HL-60 (cell line): ENCODE results near the gene NPAS2.

ENCODE experiments used
- DNase-seq, 2 experiments: peaks; one replicate each; pipeline ENCODE4 v3.0.0-alpha.2; 2010 to 2020; ENCODE audit warnings: low read depth in 1 of 2, low spot score in 1 of 2
- H3K27ac ChIP-seq: fragments of 250-450 bp; sonication (Bioruptor Pico); replicated peaks from 2 replicates; pipeline ENCODE4 v1.5.1; 2020; ENCODE audit warnings: mild to moderate bottlenecking, moderate library complexity
- H3K27me3 ChIP-seq: fragments of 250-450 bp; sonication (Bioruptor Pico); 2 replicates; pipeline ENCODE4 v1.5.1; 2021; ENCODE audit warnings: mild to moderate bottlenecking, moderate library complexity; ENCODE audit not compliant: insufficient read depth, poor library complexity, severe bottlenecking
- H3K4me3 ChIP-seq: replicated peaks from 2 replicates; pipeline ENCODE4 v1.5.1; 2011; ENCODE audit warnings: mild to moderate bottlenecking, control low read depth, low read length; ENCODE audit not compliant: insufficient read depth
- GABPA ChIP-seq: IDR thresholded peaks from 2 replicates; pipeline ENCODE4 v1.6.1; 2012; ENCODE audit warnings: low read depth
- POLR2AphosphoS5 ChIP-seq: IDR thresholded peaks from 2 replicates; pipeline ENCODE4 v1.6.1; 2012; ENCODE audit warnings: low read depth
- SPI1 ChIP-seq: IDR thresholded peaks from 2 replicates; pipeline ENCODE4 v1.6.1; 2012; ENCODE audit warnings: low read depth, mild to moderate bottlenecking, borderline replicate concordance
- TF ChIP-seq, protein P1 (sequence below): IDR thresholded peaks from one replicate; pipeline ENCODE4 v1.5.1; 2011; ENCODE audit warnings: low read length, control low read depth, inconsistent platforms; ENCODE audit not compliant: insufficient read depth
- TF ChIP-seq, protein P2 (sequence below): IDR thresholded peaks from 2 replicates; pipeline ENCODE4 v1.6.1; 2012; ENCODE audit warnings: low read depth; ENCODE audit not compliant: insufficient replicate concordance

The NPAS2 gene

DNA sequence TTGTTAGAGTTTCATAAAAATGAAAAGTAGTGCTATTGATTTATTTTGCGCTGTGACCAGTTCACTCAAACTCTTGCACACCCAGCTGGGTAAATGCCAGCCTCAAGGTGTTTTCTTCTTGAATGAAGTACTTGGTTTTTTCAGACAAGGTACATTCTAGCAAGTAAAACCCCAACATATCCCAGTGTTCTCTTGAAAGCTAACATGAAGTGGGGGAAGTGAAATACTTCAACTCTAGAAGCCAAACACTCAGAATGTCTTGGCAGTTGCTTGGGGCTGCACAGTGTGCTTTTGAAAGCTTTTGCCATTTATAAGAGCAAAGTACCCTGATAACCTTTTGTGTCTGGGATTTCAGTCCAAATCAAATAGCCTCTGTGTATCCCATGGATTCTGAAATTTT lies 13.4 kb downstream of the NPAS2 start:
- no peaks in the 10 kb centered on the region for H3K27me3 ChIP-seq
- no peak for DNase-seq
- no peak overlapping the region for H3K27ac ChIP-seq
- H3K4me3 ChIP-seq = no peak overlapping the region
- TF ChIP-seq, protein P1, sequence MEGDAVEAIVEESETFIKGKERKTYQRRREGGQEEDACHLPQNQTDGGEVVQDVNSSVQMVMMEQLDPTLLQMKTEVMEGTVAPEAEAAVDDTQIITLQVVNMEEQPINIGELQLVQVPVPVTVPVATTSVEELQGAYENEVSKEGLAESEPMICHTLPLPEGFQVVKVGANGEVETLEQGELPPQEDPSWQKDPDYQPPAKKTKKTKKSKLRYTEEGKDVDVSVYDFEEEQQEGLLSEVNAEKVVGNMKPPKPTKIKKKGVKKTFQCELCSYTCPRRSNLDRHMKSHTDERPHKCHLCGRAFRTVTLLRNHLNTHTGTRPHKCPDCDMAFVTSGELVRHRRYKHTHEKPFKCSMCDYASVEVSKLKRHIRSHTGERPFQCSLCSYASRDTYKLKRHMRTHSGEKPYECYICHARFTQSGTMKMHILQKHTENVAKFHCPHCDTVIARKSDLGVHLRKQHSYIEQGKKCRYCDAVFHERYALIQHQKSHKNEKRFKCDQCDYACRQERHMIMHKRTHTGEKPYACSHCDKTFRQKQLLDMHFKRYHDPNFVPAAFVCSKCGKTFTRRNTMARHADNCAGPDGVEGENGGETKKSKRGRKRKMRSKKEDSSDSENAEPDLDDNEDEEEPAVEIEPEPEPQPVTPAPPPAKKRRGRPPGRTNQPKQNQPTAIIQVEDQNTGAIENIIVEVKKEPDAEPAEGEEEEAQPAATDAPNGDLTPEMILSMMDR = no peak
- TF ChIP-seq GABPA = no peak
- TF ChIP-seq POLR2AphosphoS5 = no peak
- TF ChIP-seq SPI1 = no peak
- TF ChIP-seq, protein P2, sequence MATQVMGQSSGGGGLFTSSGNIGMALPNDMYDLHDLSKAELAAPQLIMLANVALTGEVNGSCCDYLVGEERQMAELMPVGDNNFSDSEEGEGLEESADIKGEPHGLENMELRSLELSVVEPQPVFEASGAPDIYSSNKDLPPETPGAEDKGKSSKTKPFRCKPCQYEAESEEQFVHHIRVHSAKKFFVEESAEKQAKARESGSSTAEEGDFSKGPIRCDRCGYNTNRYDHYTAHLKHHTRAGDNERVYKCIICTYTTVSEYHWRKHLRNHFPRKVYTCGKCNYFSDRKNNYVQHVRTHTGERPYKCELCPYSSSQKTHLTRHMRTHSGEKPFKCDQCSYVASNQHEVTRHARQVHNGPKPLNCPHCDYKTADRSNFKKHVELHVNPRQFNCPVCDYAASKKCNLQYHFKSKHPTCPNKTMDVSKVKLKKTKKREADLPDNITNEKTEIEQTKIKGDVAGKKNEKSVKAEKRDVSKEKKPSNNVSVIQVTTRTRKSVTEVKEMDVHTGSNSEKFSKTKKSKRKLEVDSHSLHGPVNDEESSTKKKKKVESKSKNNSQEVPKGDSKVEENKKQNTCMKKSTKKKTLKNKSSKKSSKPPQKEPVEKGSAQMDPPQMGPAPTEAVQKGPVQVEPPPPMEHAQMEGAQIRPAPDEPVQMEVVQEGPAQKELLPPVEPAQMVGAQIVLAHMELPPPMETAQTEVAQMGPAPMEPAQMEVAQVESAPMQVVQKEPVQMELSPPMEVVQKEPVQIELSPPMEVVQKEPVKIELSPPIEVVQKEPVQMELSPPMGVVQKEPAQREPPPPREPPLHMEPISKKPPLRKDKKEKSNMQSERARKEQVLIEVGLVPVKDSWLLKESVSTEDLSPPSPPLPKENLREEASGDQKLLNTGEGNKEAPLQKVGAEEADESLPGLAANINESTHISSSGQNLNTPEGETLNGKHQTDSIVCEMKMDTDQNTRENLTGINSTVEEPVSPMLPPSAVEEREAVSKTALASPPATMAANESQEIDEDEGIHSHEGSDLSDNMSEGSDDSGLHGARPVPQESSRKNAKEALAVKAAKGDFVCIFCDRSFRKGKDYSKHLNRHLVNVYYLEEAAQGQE = no peak

DNA sequence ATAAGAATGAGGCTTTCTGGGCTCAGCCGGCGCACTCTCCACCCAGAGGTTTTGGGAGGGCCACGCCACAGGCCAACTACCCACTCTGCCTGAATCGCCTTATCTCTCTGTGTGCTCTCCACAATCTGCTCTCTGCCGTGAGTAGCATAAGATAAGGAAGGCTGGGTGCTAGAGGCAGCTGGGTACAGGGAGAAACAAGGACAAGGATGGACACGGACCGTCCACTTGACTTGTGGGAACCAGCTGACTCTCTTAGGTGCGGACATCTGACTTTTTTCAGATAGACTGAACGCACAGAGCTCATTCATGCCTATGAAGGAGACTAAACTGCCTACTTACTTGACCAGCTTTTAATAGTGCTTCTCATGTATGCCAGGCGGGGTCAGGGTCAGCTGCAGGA lies 14.3 kb downstream of the NPAS2 start:
- no peak for DNase-seq
- Histone ChIP-seq H3K27ac (no peak overlapping the region), H3K27me3 (no peaks in the 10 kb centered on the region)

DNA sequence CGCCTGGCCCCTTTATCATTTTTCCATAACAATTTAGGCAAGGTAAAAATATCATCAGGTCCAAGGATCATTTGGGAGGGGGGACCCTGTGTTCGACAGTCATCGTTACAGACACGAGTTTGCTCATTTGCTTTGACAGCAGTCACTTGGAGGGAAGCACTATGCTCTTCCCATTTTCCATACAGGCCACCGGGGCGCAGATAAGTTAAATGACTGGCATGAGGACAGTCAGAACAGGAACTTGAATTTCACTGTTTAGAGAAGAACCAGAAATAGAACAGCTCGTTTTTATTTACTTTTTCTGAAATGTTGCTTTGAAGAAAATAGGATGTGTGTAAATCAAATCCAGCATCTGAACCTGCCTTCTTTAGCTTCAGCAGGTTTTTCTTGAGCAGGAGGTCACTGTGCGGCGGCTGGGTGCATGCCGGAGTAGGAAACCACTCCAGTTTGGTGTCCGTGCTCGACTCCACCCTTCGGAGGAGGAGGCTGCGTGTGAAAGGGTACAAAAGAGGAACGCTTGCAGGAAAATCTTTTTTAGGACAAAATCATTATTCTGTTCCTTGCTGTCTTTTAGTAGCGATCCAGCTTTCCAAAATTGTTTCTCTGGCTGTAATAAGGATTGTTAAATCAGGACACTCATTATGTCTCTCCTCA lies 15.2 kb downstream of the NPAS2 start:
- DNase-seq = no peak
- no peak overlapping the region for H3K27ac ChIP-seq
- no peaks in the 10 kb centered on the region for H3K27me3 ChIP-seq
- H3K4me3 ChIP-seq = no peak overlapping the region
- TF ChIP-seq, protein P1 = no peak
- TF ChIP-seq GABPA (no peak), SPI1 (no peak), POLR2AphosphoS5 (no peak)
- TF ChIP-seq, protein P2 = no peak

More for the DNA sequence above, 14.3 kb downstream of the NPAS2 start:
- TF ChIP-seq, protein P2 = no peak
- TF ChIP-seq, protein P1 = no peak
- no peak for TF ChIP-seq POLR2AphosphoS5
- no peak for TF ChIP-seq GABPA
- no peak for TF ChIP-seq SPI1
- no peak overlapping the region for H3K4me3 ChIP-seq
